GM21423 (cell line): Measurements from ENCODE around the gene CREM.
A peak's percentile ranks its signal among the peaks of the same experiment; 100 is the strongest.

Source experiments
- ATAC-seq: cut with Tn5 transposase; IDR thresholded peaks from one replicate; pipeline ENCODE4 v1.9.1; 2021; ENCODE audit warnings: mild to moderate bottlenecking, moderate library complexity; ENCODE audit not compliant: unreplicated experiment

The CREM gene

GRCh38 chr10:35217455-35217854 is 90.8 kb downstream of the CREM start:
- ATAC-seq: no peak

GRCh38 chr10:35218339-35218955 is 91.8 kb downstream of the CREM start:
- peak; percentile 73 for ATAC-seq

DNA sequence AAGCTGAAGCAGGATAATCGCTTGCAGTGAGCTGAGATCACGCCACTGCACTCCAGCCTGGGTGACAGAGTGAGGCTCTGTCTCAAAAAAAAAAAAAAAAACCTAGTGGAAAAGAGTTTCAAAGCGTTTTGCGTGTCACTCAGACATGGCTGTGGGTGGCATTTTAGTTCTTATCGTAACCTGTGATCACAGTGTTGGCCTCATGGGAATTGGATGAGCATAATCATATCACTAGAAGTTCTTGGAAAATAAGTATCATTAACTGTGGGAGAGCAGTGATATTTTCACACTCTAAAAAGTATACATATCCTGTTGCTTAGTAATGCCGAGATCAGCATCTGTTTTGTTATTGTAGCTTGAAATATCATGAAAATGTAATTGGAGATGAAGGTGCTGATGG is 92.6 kb downstream of the CREM start:
- ATAC-seq: no peak

DNA sequence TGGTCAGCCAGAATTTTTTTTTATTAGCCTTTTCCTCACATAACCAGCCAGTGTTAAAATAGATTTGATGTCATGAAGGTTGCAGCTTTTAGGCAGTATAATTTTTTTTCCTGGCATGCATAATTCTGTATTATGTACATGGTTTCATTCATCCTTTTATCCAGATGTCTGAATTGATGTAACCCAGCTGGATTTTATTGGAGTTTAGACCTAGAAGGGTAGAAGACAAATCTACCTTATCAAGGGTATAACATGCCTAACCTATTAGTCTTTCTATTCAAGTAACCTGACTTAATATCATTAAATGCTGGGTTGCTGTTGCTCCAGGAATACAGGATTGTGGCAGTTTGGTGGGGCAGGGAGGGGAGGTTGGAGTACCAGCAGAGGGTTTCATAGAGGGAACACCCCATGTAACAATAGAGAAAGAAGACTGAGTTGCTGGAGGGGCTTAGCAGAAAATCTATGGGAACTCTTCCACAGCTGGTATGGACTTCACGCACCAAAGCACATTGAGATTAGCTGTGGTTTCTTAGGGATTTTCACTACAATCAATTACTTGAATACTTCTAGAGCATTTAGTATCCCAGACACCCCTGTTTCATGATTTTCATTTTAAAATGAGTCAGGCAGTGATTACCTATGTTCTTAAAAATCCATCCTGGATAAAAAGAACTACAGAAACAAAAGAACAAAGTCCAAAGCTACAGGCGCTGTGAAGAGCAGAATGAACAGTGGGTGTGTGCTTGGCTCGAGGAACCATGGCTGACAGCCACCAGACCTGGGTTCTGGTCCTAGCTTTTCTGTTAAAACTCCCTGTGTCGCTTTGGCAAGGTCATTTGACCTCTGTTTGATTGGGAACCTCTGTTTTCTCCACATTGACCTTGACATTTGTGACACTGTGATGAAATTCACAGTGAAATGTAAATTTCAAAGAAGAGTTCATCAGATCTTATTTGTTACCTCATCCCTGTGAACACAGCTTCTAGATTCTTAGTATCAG is 93.5 kb downstream of the CREM start:
- no peak for ATAC-seq

DNA sequence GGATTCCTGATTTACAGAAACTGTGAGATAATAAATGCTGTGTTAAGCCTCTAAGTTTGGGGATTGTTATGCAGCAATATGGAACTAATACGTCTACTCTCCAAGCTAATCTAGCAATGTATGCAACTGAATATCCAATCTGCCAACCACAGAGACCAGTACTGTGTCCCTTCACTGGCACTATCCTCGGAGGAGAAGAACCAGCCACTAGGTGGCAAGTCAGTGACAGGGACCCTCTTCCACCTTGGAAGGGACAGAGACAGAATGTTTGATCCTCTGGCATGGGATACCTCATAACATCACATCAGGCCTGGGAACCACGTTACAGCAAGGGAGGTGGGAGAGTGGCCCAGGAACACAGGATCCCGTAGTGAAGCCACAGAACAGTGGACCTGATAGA is 96.4 kb downstream of the CREM start:
- ATAC-seq: no peak

DNA sequence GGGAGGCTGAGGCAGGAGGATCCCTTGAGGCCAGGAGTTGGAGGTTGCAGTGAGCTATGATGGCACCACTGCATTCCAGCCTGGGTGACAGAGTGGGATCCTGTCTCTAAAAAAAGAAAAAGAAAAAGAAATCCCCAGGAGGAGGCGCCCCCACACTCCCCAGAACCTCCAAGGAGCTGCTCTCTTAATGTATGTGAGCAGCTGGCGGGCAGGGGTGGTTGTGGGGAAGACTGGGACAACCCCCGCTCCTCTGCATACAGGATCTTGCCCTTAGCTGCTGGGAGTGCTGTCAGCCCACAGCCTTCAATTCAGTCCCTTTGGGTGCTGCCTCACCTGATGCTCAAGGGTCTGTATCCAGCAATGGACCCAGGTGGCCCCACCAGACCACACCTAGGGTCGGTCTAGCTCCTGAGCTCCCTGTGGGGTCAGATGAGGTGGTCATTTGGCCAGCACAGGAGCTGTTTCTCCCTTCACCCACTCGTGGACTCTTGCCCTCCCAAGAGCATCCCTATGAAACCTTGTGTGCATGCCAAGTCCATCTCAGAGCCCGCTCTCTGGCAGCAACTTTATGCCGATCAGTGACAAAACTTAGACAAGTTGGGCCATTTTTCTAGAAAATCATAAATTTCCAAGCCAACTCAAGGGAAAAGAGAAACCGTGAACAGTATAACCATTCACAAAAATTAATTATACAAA is 97.5 kb downstream of the CREM start:
- ATAC-seq: no peak

- ATAC-seq: no peak
Measured at GRCh38 chr10:35225204-35225603, 98.6 kb downstream of the CREM start.

- no peak for ATAC-seq
Measured at GRCh38 chr10:35226507-35226906, 99.9 kb downstream of the CREM start.

DNA sequence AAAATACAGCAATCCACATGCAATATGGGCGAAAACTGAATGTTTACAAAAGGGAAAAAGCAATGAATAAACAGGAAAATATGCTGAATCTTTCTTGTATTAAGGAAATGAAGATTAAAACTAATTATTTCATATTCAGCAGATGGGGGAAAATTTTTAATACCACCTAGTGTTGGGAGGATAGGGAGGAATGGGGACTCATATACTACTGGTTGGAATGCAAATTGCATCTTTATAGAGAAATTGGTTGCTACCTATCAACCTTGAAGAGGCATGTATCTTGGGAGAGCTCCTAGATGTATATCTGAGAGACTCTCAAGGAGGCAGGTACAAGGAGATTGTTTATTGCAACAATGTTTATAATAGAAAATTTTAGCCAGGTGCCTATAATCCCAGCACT is 101.4 kb downstream of the CREM start:
- ATAC-seq: no peak

DNA sequence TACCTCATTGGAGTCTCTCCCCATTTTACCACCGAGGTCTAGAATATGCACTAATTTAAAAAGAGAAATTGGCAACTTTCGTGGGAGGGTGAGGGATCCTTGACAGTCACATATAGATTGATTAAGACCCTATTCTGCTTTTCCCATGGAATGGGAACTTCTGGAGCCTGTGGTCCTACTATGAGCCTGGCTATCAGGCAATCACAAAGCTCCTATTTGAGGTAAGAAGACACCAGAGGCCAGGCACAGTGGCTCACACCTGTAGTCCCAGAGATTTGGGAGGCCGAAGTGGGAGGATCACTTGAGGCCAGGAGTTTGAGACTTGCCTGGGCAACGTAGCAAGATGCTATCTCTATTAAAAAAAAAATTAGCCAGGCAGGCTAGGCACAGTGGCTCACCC is 105.0 kb downstream of the CREM start:
- no peak for ATAC-seq

GRCh38 chr10:35232527-35232926 is 105.9 kb downstream of the CREM start:
- no peak for ATAC-seq

- ATAC-seq: no peak
Measured at GRCh38 chr10:35234073-35234472, 107.4 kb downstream of the CREM start.

GRCh38 chr10:35236739-35237138 is 110.1 kb downstream of the CREM start:
- no peak for ATAC-seq

- no peak for ATAC-seq
Measured at GRCh38 chr10:35237766-35238512, 111.3 kb downstream of the CREM start.

DNA sequence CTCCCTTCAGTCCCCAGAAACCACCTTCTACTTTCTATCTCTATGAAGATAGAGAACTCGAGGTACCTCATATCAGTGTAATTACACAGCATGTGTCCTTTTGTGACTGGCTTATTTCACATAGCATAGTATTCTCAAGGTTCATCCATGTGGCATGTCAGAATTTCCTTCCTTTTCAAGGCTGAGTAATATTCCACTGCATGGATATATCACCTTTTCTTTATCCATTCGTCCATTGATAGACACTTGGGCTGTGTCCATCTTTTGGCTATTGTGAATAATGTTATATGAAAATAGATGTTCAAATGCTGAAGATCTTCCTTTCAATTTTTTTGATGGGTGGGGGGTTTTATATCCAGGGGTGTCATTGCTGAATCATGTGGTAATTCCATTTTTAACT is 117.9 kb downstream of the CREM start:
- ATAC-seq: no peak

- ATAC-seq: no peak
Measured at GRCh38 chr10:35246770-35247343, 120.2 kb downstream of the CREM start.

DNA sequence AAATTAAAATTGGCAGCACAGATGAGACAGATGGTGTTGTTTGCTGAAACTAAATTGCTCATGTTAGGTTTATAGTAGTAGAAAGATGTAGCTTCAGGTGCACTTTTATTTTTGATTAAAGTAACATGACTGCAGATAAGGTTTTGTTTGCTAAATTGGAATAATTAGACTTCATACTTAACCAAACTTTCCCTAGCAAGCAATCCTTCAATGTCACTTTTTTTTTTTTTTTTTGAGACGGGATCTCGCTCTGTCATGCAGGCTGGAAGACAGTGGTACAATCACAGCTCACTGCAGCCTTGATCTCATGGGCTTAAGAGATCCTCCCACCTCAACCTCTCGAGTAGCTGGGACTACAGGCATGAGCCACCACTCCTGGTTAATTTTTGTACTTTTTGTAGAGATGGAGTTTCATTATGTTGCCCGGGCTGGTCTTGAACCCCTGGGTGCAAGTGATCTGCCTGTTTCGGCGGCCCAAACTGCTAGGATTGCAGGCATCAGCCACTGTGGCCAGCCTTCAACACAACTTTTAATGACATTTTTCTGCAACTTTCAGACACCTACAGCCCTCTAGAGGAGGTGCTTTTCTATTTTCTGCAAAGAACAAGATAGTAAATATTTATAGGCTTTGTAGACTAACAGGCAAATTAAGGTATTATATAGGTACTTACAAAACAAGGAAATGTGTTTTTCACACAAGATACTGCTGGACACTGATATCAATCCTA is 124.9 kb downstream of the CREM start:
- no peak for ATAC-seq

- ATAC-seq: no peak
Measured at GRCh38 chr10:35257057-35257983, 130.7 kb downstream of the CREM start.
